HG02623 (cell line): ENCODE results near the gene LGR5.
"Not testable (repeated sequence)": the region's sequence is repeated elsewhere in the genome, so short reads cannot be mapped to it uniquely, and the experiment has no call there.

Experiments
- ATAC-seq: cut with Tn5 transposase; IDR thresholded peaks from one replicate; pipeline ENCODE4 v1.9.1; 2021; ENCODE audit warnings: moderate library complexity; ENCODE audit not compliant: unreplicated experiment

The LGR5 gene

GRCh38 chr12:71546322-71546861 lies 106.8 kb downstream of the LGR5 start:
- ATAC-seq = no peak

DNA sequence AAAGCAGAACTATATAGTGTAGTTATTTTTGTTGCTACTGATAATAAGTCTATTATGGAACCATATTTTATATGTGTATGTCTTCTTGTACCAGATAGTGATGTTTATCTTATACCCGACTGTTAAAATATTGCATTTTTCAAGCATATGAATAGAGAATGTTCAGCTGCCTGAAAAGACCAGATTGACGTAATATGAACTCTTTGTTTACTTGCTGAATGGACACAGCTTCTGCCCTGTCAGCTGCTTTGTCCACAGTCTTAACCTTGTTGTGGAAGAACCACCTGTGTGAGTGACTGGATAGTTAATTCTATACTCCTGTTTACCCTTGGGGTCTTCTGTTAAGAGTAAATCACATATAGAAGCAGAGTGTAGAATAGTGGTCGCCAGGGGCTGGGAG lies 109.3 kb downstream of the LGR5 start:
- no peak for ATAC-seq

DNA sequence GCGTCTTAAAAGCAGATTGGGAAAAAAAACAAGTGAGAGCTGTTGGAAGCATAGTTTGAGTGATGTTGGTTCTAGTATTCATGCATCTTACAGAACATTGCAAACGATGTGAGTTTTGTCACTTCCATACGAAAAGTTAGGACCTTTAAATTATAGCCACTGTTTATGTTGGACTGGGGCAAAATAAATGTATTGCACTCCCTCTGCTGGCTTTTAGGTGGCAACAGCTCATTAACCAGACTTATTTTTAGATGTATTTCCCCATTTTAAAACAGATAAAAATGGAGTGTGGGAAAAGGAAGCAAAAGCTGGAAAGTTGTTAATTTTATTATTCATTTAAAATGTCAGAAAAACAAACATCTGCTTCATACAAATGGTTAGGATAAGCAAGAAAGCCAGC lies 111.9 kb downstream of the LGR5 start:
- no peak for ATAC-seq

DNA sequence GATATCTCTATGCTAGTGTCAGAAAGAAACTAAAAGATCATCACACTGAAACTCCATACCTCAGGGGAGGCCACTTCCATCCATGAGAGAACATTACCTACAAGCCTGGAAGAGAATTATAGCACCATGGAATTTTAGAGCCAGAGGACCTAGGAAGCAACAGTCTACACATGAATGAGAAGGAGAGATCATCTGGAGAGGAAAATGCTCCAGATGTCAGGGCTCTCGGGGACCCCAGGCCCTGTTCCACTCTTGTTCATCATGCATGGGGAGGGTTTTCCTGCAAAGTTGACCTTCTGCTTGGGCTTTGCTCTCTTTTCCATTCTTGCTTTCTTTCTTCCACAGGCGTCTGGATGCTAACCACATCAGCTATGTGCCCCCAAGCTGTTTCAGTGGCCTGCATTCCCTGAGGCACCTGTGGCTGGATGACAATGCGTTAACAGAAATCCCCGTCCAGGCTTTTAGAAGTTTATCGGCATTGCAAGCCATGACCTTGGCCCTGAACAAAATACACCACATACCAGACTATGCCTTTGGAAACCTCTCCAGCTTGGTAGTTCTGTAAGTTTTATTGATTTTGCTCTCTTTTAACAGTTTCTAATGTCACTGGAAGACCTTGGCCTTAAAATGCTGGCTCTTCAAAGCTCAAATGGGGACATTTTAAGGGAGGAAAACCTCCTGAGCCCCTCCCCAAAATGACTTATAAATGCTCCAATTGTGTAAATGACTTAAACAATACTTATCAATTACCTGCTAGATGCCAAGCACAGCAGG lies 113.3 kb downstream of the LGR5 start:
- ATAC-seq = no peak

DNA sequence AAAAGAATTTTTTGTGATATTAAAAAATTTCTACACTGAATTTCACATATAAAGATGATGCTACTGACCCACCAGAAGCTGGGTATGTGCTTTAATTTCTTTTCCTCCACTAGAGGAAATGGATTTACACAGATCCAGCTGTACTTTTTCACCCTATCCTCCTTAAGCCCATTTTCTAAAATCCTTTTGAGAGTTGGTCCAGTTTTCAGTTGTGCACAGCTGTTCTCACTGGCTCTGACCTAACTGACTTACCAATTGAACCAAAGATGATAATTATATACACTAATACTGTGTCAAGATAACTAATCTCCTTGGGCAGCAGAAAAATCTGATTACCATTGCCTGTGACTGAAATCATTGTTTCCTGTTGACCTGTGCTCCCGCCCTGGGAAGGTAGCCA lies 115.6 kb downstream of the LGR5 start:
- ATAC-seq = no peak

GRCh38 chr12:71555789-71556188 lies 116.2 kb downstream of the LGR5 start:
- ATAC-seq = not testable (repeated sequence)

DNA sequence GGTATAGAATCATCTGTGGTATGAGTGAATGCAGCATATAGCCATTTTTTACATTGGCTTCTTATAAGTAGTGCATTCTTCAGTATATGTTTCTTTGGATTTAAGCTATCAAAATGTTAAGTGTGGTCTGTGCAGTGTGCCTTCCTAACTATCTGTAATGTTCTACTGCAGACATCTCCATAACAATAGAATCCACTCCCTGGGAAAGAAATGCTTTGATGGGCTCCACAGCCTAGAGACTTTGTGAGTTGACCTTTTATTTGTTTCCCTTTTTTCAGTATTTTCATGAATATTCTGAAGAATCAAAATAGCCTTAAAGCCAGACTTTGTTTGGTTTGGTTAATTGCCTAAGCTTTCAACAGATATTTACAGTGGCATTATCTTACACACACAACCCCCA lies 116.8 kb downstream of the LGR5 start:
- ATAC-seq = no peak

DNA sequence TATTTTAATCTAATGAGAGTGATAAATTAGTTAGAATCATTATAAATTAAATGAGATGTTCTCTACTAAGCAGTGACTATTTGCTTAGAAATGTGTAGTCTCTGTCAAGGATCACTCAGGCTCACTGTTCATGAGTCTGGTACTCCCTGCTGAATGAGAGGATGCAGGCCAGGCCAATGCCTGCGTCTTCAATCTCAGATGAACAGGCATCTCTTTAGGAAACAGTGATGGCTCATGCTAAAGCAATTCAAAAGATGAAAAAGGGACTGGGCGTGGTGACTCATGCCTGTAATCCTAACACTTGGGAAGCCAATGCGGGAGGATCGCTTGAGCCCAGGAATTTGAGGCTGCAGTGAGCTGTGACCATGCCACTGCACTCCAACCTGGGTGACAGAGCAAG lies 117.3 kb downstream of the LGR5 start:
- ATAC-seq = no peak

- ATAC-seq = no peak
Observed at GRCh38 chr12:71558445-71558844, 118.8 kb downstream of the LGR5 start.

DNA sequence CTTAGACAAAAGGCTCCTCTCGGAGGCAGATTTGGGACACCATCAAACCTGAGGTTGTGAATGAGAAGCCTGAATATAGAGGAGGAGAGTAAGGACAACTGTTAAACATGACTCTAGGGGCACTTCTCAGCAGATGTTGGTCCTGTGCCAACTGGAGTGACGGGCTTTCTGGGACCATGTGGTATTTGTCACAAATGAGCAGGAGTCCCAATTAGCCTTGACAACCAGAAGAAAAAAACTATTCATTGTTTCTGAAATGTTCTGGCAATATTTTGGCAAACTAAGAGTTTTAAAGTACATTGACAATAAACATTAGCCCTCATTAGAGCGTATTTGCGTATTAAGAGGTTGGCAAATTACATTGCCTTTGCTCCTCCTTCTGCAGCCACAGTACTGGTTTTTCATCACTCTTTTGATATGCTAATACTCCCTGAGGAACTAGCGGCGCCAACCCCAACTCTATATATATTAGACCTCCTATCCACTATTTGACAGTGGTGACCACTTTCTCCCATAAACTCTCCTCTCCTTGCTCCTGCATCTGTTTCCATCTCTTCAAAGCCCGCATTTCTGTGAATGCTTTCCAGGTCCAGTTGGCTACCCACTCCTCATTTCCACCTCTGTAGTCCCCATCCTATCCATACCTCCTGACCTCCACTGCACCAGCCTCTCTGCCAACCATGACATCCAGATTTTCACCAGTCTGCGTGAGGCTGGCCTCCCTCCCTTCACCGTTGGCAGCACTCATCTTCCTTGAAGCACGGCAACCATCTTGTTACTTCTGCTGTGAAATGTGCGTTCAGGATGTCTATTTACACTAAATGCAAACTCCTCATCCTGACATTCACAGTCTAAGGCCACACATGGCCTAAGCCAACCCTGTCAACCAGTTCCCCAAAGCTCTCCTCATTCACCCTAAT lies 123.3 kb downstream of the LGR5 start:
- no peak for ATAC-seq

GRCh38 chr12:71565535-71565934 lies 125.9 kb downstream of the LGR5 start:
- no peak for ATAC-seq

GRCh38 chr12:71566655-71567054 lies 127.1 kb downstream of the LGR5 start:
- ATAC-seq = no peak

DNA sequence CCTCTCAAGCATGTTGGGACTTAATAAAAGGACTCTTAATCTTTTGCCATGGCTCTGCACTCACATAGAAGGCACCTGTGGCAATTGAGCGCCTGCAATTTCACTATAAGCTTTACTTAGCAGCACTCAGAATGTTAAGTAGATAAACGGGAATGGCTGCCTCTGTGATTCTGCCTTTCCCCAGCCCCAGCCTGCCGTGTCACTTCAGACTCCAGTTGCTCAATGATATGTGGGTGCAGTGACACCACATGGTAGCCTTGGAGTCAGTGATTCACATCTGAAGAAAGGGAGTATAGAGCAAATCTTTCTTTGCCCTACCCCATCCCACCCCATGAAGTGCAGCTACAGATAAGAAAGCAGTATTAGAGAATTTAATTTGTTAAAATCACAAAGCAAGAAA lies 127.9 kb downstream of the LGR5 start:
- ATAC-seq = no peak

DNA sequence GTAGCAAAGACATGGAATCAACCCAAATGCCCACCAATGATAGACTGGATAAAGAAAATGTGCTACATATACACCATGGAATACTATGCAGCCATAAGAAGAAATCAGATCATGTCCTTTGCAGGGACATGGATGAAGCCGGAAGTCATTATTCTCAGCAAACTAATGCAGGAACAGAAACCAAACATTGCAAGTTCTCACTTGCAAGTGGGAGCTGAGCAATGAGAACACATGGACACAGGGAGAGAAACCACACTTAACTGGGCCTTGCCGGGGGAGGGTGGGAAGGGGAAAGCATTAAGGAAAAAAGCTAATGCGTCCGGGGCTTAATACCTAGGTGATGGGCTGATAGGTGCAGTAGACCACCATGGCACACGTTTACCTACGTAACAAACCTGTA lies 130.3 kb downstream of the LGR5 start:
- ATAC-seq = not testable (repeated sequence)

GRCh38 chr12:71576496-71576895 lies 136.9 kb downstream of the LGR5 start:
- ATAC-seq = no peak

GRCh38 chr12:71578694-71579258 lies 139.2 kb downstream of the LGR5 start:
- no peak for ATAC-seq

DNA sequence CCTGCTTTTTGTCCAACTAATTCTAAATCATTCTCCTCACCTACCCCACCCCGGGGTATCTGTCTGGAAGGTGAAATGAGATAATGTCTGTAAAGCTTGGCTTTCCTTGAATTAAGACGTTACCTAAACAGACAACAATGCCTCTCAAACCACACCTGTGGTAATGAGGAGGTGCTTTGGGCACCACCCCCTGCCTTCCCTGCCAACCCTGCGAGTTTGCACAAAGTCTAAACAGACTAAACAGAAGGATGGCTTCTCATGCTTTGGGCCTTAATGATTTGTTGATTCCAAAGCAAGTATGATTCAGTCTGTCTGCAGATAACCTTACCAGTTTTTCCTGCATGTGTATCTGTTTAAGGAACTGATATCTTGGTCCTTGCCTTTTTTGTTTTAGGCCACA lies 141.6 kb downstream of the LGR5 start:
- no peak for ATAC-seq

DNA sequence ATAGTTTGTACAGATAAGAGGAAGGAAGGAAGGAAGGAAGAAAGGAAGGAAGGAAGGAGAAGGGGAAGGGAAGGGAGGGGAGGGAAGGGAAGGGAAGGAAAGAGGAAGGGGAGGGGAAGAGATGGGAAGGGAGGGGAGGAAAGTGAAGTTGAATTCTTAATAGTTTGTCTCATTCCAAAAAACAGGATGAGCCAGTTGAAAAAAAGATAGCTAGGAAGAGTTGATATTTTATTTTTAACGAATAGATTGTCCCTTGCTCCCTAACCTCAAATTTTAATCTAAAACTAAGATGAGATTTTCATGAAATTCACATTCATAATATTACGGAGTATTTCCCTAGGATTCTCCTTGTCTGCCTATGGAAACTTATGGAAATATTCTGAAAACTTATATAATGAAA lies 143.3 kb downstream of the LGR5 start:
- no peak for ATAC-seq

- no peak for ATAC-seq
Observed at GRCh38 chr12:71584356-71584755, 144.8 kb downstream of the LGR5 start.

GRCh38 chr12:71585218-71585617 lies 145.6 kb downstream of the LGR5 start:
- no peak for ATAC-seq

GRCh38 chr12:71587012-71587411 lies 147.4 kb downstream of the LGR5 start:
- no peak for ATAC-seq

- ATAC-seq = no peak
Observed at GRCh38 chr12:71589478-71589881, 149.9 kb downstream of the LGR5 start.
